ENCODE data around the gene UCHL1.

DNA sequence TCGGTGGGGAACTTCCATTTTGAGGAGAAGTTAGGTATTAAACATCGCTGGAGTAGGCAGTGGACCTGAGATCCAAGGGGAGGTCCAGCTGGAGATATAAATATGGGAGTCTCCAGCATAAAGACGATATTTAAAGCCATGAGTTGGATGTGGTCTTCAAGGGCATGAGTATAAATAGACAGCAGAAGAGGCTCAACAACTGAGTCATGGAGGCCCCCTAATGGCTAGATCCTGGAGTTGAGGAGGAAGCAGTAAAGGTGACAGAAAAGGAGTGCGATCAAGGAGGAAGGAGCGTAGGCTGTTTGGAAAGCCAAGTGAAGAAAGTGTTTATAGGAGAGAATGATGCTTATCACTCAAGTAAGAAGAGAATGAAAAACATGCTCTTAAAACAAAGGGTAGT lies 24.3 kb upstream of the UCHL1 start:
- TF ChIP-seq RFX5 (IDR thresholded peaks at IDR 0.05) (no peak), KDM1A (IDR thresholded peaks at IDR 0.05; ENCODE audit: low read depth) (no peak), POLR2A (IDR thresholded peaks at IDR 0.05; ENCODE audit: low read length) (no peak), KDM5A (IDR thresholded peaks at IDR 0.05) (no peak)
- TF ChIP-seq, protein P1, sequence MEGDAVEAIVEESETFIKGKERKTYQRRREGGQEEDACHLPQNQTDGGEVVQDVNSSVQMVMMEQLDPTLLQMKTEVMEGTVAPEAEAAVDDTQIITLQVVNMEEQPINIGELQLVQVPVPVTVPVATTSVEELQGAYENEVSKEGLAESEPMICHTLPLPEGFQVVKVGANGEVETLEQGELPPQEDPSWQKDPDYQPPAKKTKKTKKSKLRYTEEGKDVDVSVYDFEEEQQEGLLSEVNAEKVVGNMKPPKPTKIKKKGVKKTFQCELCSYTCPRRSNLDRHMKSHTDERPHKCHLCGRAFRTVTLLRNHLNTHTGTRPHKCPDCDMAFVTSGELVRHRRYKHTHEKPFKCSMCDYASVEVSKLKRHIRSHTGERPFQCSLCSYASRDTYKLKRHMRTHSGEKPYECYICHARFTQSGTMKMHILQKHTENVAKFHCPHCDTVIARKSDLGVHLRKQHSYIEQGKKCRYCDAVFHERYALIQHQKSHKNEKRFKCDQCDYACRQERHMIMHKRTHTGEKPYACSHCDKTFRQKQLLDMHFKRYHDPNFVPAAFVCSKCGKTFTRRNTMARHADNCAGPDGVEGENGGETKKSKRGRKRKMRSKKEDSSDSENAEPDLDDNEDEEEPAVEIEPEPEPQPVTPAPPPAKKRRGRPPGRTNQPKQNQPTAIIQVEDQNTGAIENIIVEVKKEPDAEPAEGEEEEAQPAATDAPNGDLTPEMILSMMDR (IDR thresholded peaks at IDR 0.05): no peak
